LoVo (cell line): ENCODE results near the gene PRR16.
"Not testable (repeated sequence)": the region's sequence is repeated elsewhere in the genome, so short reads cannot be mapped to it uniquely, and the experiment has no call there.

Experiments used
- DNase-seq: peaks from one replicate; pipeline ENCODE4 v3.0.0-alpha.2; 2016; ENCODE audit warnings: low spot score

Gene PRR16

DNA sequence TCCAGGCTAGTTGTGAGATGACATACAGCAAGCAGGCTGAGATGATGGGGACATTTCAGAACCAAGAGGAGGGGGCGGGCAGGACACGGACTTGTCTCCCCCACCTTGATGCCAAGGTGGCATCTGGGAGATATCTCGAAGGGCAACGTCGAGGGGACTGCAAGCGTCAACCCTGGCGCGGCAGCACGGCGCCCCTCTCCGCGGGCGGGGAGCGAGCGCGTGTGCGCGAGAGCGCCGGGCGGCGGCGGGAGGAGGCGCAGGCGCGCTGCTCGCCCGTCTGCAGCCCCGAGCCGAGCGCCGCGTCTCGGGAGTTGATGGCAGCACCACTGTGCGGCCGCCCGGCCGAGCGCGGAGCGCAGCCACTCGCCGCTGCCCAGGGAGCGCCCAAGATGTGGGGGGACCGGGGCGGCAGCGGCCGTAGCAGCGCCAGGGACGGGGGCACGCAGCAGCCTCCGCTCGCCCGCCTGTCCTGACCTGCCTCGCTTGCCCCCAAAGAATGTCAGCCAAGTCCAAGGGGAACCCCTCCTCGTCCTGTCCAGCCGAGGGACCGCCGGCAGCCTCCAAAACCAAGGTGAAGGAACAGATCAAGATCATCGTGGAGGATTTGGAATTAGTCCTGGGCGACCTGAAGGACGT is at the start of gene PRR16:
Gene PRR16, plus strand, starts transcription at position 310 of the 636 bp plus-strand sequence.
- DNase-seq = peak; percentile 35

DNA sequence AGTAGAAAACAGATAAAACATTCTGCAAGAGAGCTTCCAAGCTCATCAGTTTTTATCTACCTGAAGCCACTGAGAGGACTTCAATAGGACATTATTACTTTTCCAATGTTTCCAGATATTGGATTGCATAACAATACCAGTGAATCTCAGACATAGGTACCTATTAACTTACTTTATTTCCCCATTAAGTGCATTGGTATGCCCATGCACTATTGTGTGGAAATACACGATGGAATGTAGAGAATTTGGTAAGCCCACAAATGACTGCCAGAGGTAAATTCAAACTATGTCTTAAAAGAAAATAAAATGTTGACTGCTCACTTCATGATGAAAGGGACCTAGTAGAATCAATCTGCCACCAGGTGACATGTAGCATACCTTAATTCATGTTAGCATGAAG is 48.1 kb upstream of the PRR16 start:
- DNase-seq = no peak

DNA sequence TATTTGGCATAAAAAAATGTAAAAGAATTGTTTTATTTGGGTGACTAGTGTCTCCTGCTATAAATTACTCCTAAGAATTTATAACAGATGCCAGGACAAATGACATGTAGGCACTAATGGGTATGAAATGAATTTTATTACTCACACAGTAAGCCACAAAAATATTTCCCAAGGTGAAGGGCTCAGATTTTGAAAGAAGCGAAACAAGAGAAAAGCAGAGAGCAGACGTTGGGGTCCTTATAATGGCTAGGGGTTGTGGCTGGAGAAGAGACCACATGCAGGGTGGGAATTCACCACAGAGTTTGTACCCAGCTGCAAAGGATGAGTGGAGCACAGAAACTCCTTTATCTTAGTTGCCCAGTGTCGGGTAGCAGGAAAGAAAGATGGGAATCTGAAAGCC is 45.0 kb upstream of the PRR16 start:
- no peak for DNase-seq

DNA sequence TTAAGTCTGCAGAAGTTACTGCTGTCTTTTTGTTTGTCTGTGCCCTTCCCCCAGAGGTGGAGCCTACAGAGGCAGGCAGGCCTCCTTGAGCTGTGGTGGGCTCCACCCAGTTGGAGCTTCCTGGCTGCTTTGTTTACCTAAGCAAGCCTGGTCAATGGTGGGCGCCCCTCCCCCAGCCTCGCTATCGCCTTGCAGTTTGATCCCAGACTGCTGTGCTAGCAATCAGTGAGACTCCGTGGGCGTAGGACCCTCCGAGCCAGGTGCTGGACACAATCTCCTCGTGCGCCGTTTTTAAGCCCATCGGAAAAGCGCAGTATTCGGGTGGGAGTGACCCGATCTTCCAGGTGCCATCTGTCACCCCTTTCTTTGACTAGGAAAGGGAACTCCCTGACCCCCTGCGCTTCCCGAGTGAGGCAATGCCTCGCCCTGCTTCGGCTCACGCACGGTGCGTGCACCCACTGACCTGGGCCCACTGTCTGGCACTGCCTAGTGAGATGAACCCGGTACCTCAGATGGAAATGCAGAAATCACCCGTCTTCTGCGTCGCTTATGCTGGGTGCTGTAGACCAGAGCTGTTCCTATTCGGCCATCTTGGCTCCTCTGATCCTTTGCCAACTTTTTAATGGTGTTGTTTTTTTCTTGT is 37.3 kb upstream of the PRR16 start:
- DNase-seq = not testable (repeated sequence)

DNA sequence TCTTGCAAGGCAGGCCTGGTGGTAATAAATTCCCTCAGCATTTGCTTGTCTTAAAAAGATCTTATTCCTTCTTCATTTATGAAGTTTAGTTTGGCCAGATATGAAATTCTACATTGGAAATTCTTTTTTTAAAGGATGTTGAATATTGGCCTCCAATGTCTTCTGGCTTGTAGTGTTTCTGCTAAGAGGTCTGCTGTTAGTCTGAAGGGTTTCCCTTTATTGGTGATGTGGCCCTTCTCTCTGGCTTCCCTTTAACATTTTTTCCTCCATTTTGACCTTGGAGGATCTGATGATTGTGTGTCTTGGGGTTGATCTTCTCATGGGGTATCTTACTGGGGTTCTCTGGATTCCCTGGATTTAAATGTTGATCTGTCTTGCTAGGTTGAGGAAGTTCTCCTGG is 33.5 kb upstream of the PRR16 start:
- no peak for DNase-seq

DNA sequence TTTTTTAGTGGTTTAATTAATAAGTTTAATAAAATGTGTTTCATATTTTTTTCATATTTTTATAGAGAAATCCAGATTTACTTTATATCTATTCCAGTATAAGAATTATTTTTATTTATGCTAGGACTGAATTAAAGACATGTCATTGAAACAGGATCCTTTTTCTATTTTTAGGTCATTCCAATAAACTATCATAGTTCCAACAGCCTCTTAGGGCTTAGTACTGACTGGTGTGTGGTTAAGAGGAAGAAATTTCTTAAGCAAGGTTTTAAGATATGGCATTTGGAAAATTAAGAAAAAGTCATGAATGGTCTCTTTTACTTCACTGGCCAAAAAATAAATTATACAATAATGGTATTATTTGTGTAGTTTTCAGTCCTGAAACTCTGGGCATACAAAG is 31.2 kb upstream of the PRR16 start:
- DNase-seq = no peak

DNA sequence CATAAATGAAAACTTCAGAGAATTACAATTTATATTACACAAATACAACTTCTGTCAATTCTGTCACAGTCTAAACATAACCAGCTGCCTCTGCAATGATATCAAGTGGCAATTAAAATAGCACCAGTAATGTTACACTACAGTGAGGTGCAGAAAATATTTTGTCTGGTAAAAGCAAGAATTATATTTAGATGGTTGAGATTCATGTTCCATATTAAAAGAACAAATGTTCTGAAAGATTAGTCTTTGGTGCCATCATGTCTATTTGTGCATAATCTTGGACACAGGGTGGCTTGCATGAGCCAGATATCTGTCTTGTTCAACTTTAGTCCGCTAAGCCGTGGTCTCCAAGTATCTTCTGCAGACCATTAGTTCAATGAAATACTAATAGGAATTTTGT is 29.0 kb upstream of the PRR16 start:
- DNase-seq = no peak

DNA sequence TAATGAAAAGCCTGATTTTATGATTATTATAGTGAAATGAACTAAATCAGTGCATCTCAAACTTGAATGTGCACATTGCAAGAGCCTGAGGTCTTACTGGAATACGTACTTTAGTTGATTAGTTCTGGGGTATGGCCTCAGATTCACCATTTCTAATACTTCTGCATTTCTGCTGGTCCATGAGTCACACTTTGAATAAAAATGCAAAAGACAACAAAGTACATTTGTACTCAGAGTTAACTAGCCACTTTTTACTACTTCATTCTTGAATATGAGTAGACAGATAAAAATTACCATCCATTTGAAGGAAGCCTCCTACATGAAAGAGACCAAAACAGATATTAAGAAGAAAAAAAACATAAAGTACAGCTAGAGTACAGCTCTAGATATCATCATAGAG is 27.1 kb upstream of the PRR16 start:
- DNase-seq = no peak

DNA sequence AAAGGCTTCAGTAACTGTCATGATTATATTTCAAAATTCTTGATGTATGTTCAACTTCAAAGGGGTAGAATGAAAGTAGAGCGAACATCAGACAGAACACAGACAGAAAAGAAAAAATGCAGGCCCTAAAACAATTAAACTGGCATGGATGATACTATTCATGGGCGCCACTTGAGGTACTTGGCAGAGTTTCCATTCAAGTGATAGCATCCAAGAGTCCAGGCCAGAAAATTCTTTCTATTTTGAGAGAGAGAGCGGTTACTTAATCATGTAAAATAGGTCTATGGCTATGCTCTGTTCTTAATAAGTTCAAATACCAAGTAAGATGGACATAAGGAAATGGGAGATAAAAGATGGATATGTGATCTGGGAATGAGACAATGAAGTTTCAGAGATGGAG is 21.4 kb upstream of the PRR16 start:
- no peak for DNase-seq

DNA sequence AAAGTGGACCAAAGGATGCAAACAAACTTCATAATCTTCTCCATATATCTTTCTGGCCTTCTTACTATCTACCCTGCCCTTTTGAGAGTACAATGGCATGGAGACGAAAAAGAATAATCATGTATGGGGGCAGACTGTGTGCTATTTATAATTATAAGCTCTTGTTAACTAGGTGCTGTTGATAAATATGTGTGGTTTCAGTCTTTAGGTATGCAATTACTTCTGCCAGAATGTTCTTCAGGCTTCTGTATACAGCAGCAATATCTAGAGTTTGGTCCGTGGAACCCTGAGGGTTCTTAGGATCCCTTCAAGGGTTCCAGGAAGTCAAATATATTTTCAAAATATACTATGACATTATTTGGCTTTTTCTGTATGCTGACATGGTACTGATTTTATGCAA is 20.5 kb upstream of the PRR16 start:
- DNase-seq = no peak

DNA sequence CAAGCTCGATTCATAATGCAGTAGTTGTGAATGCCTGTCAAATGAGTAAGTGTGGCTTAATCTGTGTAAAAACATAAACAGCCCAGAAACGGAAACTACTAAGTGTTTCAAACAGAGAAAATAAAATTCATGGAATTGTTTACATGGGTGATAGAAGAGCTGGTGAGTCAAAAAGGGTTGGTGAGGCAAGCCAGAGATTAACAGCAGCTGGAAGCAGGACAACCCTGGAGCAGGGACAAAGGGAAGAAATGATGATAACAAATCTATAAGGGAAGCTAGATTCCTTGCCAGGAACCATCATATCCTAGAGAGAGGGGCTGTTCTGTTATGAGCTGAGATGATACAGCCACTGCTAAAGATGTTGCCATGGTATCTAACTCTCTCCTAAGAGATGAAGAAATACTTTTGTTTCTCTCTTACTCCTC is 18.0 kb upstream of the PRR16 start:
- DNase-seq = no peak

DNA sequence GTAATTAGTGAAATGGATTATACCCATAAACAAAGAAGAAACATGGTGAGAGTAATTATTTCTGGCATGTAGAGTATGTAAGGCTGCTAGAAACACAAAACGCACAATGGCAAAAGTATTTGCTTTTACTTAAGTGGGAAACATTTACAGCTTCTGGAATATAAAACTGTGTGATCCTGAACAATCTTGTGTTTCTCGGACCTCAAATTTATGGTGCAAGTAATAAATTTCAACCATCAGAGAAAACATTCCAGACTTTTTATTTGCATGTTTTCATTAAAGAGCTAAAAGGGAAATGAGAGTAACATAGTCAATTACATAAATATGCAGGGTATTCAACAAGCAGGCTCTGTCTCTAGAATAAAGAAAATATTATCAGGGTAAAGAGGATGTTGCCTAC is 17.2 kb upstream of the PRR16 start:
- no peak for DNase-seq

DNA sequence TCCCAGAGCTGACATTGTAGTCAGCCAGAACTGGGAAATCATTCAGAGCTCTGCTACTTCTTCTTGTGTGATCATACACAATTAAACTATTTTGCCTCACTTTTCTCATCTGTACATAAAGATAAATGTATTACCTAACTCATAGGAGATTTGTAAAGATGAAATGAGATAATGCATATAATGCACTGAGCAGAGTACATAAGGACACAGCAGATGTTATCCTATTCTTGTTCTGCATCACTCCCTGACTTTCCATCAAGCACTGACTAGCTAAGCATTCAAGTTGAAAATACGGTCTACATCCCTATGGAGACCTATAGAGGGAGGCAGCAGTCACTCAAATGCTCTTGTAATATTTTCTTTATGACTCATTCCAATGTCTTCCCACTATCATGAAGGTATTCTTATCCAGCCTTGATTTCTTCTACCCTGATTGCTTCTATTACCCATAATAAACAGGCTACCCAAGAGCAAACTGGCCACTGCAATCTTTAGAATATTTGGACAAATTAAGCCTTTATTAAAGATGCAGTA is 16.3 kb upstream of the PRR16 start:
- peak; percentile 10 for DNase-seq

DNA sequence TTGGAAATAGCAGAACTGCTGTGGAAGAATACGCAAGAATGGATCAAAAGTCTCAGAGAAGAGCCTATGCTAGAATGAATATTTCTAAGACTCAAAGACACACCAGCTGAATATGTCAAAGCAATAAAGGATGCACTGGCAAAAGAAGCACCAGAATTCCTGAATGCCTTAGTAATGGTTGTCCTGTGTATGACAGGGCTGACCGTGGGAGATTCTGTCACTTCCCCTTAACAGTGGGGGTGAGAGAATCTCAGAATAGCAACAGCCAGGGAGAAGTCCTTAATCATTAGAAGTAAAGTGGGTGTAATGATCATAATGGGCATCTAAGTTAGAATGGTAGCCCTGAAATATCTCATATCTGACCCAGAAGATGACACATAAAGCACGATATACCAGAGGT is 14.6 kb upstream of the PRR16 start:
- no peak for DNase-seq

DNA sequence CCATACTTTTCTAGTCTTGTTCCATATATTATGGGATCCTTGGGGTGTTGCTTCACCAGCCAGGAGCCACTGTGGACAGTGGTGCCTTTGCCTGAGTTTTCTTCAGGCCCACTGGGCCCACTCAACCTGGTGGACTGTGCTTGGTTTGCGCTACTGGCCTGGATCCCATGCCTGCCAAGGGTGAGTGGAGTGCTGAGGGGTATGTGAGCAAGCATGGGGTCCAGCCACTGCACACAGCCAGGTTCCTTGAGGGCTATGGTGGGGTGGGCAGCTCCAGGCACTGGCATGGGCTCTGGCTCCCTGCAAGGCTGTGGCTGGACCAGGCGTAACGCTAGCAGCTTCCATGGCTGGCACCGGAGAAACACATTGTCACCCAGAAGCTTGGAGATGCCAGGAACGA is 13.2 kb upstream of the PRR16 start:
- DNase-seq = no peak

DNA sequence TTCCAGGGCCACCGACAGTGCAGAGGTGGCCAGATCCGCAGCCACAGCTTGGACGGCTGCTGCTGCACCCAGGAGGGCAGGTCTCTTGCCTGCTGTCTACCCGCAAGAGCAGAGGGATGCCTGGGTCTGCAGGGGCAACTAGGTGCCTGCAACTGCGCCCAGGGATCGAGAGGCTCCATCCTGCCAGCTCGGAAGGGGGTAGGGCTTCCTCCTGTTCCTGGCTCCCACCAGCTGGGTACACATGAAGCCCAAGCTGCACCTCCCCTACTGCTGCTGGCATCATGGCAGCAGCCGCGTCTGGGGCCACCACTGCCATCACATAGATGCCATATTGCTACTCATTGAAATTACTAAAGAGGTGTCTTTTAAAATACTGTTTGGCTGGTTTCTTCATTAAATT is 12.7 kb upstream of the PRR16 start:
- DNase-seq = no peak

DNA sequence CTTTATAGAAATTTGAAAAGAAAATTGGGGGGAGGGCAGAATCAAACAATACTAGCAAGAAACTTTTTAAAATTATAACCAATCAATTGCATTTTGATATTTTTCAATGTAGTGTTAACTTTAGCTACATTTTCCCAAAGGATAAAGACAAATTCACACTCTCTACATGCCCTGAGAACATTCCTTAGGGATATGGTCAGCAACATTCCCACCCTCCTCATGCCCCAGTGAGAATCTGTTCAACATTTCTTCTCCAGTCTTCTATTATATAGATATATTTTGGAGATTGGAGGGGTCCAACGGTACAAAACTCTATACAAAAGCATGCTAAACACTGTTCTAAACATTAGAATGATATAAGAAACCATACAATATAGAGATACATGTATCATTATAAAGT is 11.6 kb upstream of the PRR16 start:
- no peak for DNase-seq

DNA sequence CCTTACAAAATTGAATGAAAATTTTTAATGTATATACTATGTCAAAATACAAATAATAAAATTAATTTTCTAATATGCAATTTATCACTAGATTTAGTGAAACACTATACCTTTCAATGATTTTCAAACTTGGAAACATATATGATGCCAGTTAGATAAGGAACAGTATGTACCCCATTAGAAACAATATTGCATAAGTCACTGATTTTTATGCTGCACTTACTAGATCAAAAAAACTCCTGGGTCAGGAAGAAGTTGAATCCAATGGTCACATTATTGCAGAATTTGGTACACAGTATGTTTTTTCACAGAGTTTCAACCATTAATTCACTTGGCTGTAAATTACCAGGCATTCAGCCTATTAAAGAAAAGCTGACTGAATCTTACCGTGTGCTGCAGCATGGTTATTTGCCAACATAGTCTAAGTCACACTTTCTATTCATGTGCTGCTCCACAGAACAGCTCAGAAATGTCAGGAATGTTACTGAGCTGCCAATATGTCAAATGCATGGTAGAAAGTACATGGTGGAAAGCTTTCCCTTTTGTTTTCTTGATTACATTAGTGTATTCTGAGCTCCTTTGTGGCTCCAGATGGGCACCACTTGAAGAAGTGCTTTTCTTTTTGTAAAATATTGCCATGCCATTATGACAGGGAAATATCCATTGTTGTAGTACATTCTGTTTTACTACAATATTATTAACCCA is 9.9 kb upstream of the PRR16 start:
- no peak for DNase-seq

DNA sequence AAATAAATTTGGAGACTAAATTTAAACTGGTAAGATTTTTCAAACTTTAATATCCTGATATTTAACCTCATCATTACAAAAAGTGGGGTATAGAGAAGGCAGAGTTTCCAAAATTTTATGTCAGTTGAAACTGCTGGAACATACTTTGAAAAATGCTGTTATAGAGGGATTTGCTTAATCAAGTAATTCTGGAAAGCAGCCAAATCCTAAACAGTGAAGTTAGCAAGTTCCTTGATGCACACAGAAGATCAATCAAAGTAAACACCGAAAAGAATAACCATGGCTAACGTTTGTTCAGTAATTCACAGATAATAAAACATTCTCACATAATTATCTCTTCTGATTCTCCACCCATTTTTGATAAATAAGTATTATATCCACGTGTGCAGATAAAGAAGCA is 8.1 kb upstream of the PRR16 start:
- no peak for DNase-seq

DNA sequence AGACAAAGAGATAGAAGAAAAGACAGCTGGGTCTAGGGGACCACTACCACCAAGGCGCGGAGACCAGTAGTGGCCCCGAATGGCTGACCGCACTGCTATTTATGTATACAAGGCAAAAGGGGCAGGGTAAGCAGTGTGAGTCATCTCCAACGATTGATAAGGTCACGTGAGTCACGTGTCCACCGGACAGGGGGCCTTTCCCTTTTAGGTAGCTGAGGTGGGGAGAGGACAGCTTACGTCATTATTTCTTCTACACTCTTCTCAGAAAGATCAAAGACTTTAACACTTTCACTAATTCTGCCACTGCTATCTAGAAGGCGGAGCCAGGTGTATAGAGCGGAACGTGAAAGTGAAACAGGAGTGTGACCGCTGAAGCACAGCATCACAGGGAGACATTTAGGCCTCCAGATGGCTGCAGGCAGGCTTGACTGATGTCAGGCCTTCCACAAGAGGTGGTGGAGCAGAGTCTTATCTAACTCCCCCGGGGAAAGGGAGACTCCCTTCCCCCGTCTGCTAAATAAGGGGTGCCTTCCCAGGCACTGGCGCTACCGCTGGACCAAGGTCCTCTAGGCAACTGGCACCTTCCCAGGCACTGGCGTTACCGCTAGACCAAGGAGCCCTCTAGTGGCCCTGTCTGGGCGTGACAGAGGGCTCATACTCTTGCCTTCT is 6.1 kb upstream of the PRR16 start:
- peak; percentile 70 for DNase-seq

DNA sequence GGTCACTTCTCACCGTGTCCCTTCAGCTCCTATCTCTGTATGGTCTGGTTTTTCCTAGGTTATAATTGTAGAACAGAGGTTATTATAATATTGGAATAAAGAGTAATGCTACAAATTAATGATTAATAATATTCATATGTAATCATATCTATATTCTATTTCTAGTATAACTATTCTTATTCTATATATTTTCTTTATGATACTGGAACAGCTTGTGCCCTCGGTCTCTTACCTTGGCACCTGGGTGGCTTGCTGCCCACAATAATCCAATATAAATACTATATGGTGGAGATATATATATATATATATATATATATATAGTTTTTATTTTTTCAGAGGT is 5.6 kb upstream of the PRR16 start:
- DNase-seq = not testable (repeated sequence)

DNA sequence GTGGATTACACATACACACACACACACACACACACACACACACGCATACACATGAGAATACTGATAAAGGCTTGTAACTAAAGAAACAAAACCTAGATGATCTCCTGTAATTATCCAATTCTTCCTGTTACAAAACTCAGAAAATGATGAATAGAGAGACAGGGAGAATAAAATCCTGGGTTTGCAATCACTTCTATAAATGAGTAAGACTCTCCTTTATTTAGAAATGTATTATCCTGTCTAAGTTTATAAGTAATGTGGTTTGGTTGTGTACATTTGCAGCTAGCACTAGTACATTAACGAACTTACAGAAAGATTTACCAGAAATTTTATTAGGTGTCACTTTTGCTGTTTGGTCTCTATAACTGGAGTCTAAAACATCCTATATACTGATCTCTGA is 2.8 kb upstream of the PRR16 start:
- DNase-seq = no peak
